K562 (cell line): Measurements from ENCODE around the gene ZNF622. TPM values are rescaled to one million over a fixed set of nuclear protein-coding genes. Genes with fewer than 3 reads are reported as not detected.

Experiments
- ATAC-seq: fragments of 200-7000 bp; cut with Tn5 transposase; 3 replicates; pipeline ENCODE4 v1.9.1; 2020; ENCODE audit warnings: moderate library complexity
- BruUV-seq: library from RNA; stranded (reverse); fragments of 400-500 nt; replicated peaks from 2 replicates; lab custom pipeline; 2021; lab: Mats Ljungman, UMichigan
- CTCF ChIA-PET: fragments of 300-600 bp; formaldehyde crosslinking; extraction: SDS; loops from one replicate; lab custom pipeline; 2021; ENCODE audit warnings: low intra/inter-chr PET ratio; lab: Yijun Ruan, JAX
- POLR2A ChIA-PET: fragments of 300-600, 350-650 bp; sonication (Branson Sonifier 250); formaldehyde crosslinking; extraction: SDS; loops from one replicate; lab custom pipeline; 2021; ENCODE audit warnings: antibody characterized with exemption, inconsistent platforms; lab: Yijun Ruan, JAX
- DNase-seq, 4 experiments: peaks; one replicate each; pipeline versions ENCODE4 v3.0.0 to v3.0.0-alpha.2; 2011 to 2018; ENCODE audit warnings: low spot score in 3 of 4, mixed read lengths in 3 of 4; ENCODE audit errors: extremely low read depth in 1 of 4
- FAIRE-seq: peaks from 2 replicates; lab custom pipeline; 2011; peaks lifted over from hg19 to GRCh38; lab: Jason Lieb, UNC
- H2AFZ ChIP-seq: 2 replicates; pipeline ENCODE4 v1.6.0; 2011; ENCODE audit warnings: low read depth, low read length, control low read depth, inconsistent platforms
- H3K27ac ChIP-seq: fragments of 200-600 bp; 3 replicates; pipeline ENCODE4 v1.8.0; 2011; ENCODE audit warnings: low read depth, mild to moderate bottlenecking, control low read depth, inconsistent platforms, low read length, moderate library complexity, mixed read lengths; ENCODE audit errors: extremely low read depth
- H3K27me3 ChIP-seq, 2 experiments: fragments of 300-600 bp in 1 of 2; 2 replicates in 1 of 2; 3 replicates in 1 of 2; pipeline versions ENCODE4 v1.6.0 to v1.8.0; 2011; ENCODE audit warnings: inconsistent platforms in 2 of 2, low read length in 2 of 2, mild to moderate bottlenecking in 1 of 2, mixed read lengths in 1 of 2, moderate library complexity in 1 of 2; ENCODE audit not compliant: control insufficient read depth in 2 of 2, insufficient read depth in 2 of 2
- H3K36me3 ChIP-seq: fragments of 300-600 bp; 3 replicates; pipeline ENCODE4 v1.8.0; 2011; ENCODE audit warnings: mild to moderate bottlenecking, low read length, inconsistent platforms; ENCODE audit not compliant: control insufficient read depth, insufficient read depth
- H3K4me1 ChIP-seq, 2 experiments: fragments of 200-600 bp in 1 of 2; replicated peaks in 1 of 2; 2 replicates in 1 of 2; 3 replicates in 1 of 2; pipeline versions ENCODE4 v1.5.1 to v1.8.0; 2011; ENCODE audit warnings: inconsistent platforms in 2 of 2, low read length in 2 of 2, mild to moderate bottlenecking in 1 of 2, mixed read lengths in 1 of 2, moderate library complexity in 1 of 2; ENCODE audit not compliant: control insufficient read depth in 2 of 2, insufficient read depth in 2 of 2
- H3K4me2 ChIP-seq: 2 replicates; pipeline ENCODE4 v1.6.1; 2011; ENCODE audit warnings: low read length, control low read depth, inconsistent platforms, mixed read lengths; ENCODE audit not compliant: insufficient read depth
- H3K4me3 ChIP-seq: fragments of 200-600 bp; sonication (generic), shearing (Covaris generic); 2 replicates; pipeline ENCODE4 v1.5.1; 2016; ENCODE audit warnings: control low read depth, inconsistent platforms
- H3K79me2 ChIP-seq: fragments of 200-600 bp; 3 replicates; pipeline ENCODE4 v1.8.0; 2011; ENCODE audit warnings: low read length, inconsistent platforms; ENCODE audit not compliant: control insufficient read depth, insufficient read depth
- H3K9ac ChIP-seq, 2 experiments: 2 replicates each; pipeline versions ENCODE4 v1.6.0 to v1.6.1; 2011; ENCODE audit warnings: low read depth in 2 of 2, low read length in 2 of 2, control low read depth in 1 of 2, inconsistent platforms in 1 of 2, mild to moderate bottlenecking in 1 of 2, mixed read lengths in 1 of 2; ENCODE audit not compliant: insufficient read depth in 1 of 2
- H3K9me1 ChIP-seq: one replicate; pipeline ENCODE4 v1.6.0; 2011; ENCODE audit warnings: inconsistent platforms, mild to moderate bottlenecking, low read length, moderate library complexity; ENCODE audit not compliant: control insufficient read depth, insufficient read depth
- H3K9me3 ChIP-seq: replicated peaks from 2 replicates; pipeline ENCODE4 v1.5.1; 2011; ENCODE audit warnings: low read depth, low read length, inconsistent platforms; ENCODE audit not compliant: control insufficient read depth, insufficient read depth
- H4K20me1 ChIP-seq: replicated peaks from 2 replicates; pipeline ENCODE4 v1.6.1; 2011; ENCODE audit warnings: low read length, inconsistent platforms, mixed read lengths; ENCODE audit not compliant: control insufficient read depth, insufficient read depth
- ELF4 ChIP-seq: fragments of 450-650 bp; formaldehyde crosslinking; IDR thresholded peaks from 2 replicates; pipeline ENCODE4 v1.4.0; 2022; ENCODE audit warnings: missing genetic modification characterization
- HSF4 ChIP-seq: fragments of 250-450 bp; sonication (Bioruptor Pico); IDR thresholded peaks from 2 replicates; pipeline ENCODE4 v2.1.2; 2022; ENCODE audit warnings: mild to moderate bottlenecking, moderate library complexity, borderline replicate concordance
- POU5F1 ChIP-seq: fragments of 150-350 bp; IDR thresholded peaks from 2 replicates; pipeline ENCODE4 v1.6.1; 2014; ENCODE audit warnings: borderline replicate concordance, low read length, low read depth, mild to moderate bottlenecking; ENCODE audit not compliant: partially characterized antibody
- PPARD ChIP-seq: fragments of 250-450 bp; sonication (Bioruptor Pico); IDR thresholded peaks from 2 replicates; pipeline ENCODE4 v1.8.0; 2022; ENCODE audit warnings: inconsistent platforms, mild to moderate bottlenecking, moderate library complexity
- RBFOX2 ChIP-seq: fragments of 200-400 bp; formaldehyde crosslinking; IDR thresholded peaks from 2 replicates; pipeline ENCODE4 v1.6.1; 2017; ENCODE audit warnings: low read depth, mild to moderate bottlenecking, low read length, moderate library complexity
- RBM15 ChIP-seq: fragments of 200-400 bp; formaldehyde crosslinking; IDR thresholded peaks from 2 replicates; pipeline ENCODE4 v1.6.1; 2018; ENCODE audit warnings: mild to moderate bottlenecking, low read length, moderate library complexity; ENCODE audit not compliant: insufficient read depth
- RCOR1 ChIP-seq, 2 experiments: IDR thresholded peaks; 2 replicates each; pipeline ENCODE4 v1.6.1; 2012; ENCODE audit warnings: low read depth in 2 of 2, low read length in 2 of 2, borderline replicate concordance in 1 of 2, improper control_type of control experiment in 1 of 2
- SIN3B ChIP-seq: fragments of 450-650 bp; IDR thresholded peaks from 2 replicates; pipeline ENCODE4 v1.6.1; 2017; ENCODE audit warnings: low read depth, mild to moderate bottlenecking, moderate library complexity
- STAG1 ChIP-seq: sonication (generic); formaldehyde crosslinking; IDR thresholded peaks from 2 replicates; pipeline ENCODE4 v1.5.0; 2020; ENCODE audit warnings: missing genetic modification reagents, borderline replicate concordance
- TCF3 ChIP-seq: sonication (generic); formaldehyde crosslinking; IDR thresholded peaks from 2 replicates; pipeline ENCODE4 v1.4.0; 2020; ENCODE audit warnings: mild to moderate bottlenecking, missing genetic modification reagents
- ZNF133 ChIP-seq: fragments of 250-450 bp; sonication (Bioruptor Pico); IDR thresholded peaks from 2 replicates; pipeline ENCODE4 v1.4.0; 2020; ENCODE audit warnings: mild to moderate bottlenecking
- ZNF24 ChIP-seq: fragments of 450-650 bp; IDR thresholded peaks from 2 replicates; pipeline ENCODE4 v1.6.1; 2016
- ZNF644 ChIP-seq: fragments of 200-800 bp; sonication (Bioruptor generic); IDR thresholded peaks from 2 replicates; pipeline ENCODE4 v1.6.1; 2016; ENCODE audit warnings: low read depth, missing genetic modification characterization, missing compliant biosample characterization
- ZNF75A ChIP-seq: fragments of 450-650 bp; formaldehyde crosslinking; IDR thresholded peaks from 2 replicates; pipeline ENCODE4 v1.4.0; 2020; ENCODE audit warnings: mild to moderate bottlenecking
- WGBS: fragments of 100-300 bp; shearing (Covaris generic); methylation state at CpG from one replicate; pipeline ENCODE4 v1.1.6; 2016; ENCODE audit warnings: low coverage, mixed read lengths; ENCODE audit not compliant: insufficient coverage; ENCODE audit errors: missing lambda C conversion rate; 5-methylcytosine and 5-hydroxymethylcytosine counted together
- in situ Hi-C: fragments of 300-500 bp; cut with MboI; formaldehyde crosslinking; loops from 4 replicates; pipeline ENCODE4 v1.15.0; 2018; ENCODE audit warnings: inconsistent platforms, mixed read lengths
- intact Hi-C: fragments of 100-400 bp; cut with micrococcal nuclease; formaldehyde crosslinking; loops from 2 replicates; pipeline ENCODE4 v1.14.2; 2022
- polyA plus RNA-seq, 8 experiments: library from polyadenylated mRNA; depleted of rRNA in 4 of 8; stranded (reverse) in 5 of 8; unstranded in 3 of 8; fragments of >200 nt; fragmentation: Nextera tagmentation in 2 of 8; fragmentation: Illumina TruSeq in 1 of 8; extraction: Ambion mirVana in 2 of 8; extraction: Trizol in 1 of 8; gene quantifications; 2 replicates each; pipeline versions ENCODE4 v1.2.1 to v1.2.3, GENCODE V29; 2011 to 2014; ENCODE audit warnings: inconsistent platforms in 1 of 8, missing spikeins in 1 of 8
- total RNA-seq, 7 experiments: library from RNA; depleted of rRNA in 6 of 7; stranded (reverse); fragments of >200 nt in 6 of 7; fragmentation: Illumina TruSeq in 2 of 7; extraction: Trizol in 2 of 7; gene quantifications; 2 replicates each; pipeline versions ENCODE4 v1.2.1 to v1.2.3, GENCODE V29; 2011 to 2021; ENCODE audit warnings: low replicate concordance in 1 of 7
- TF ChIP-seq, protein P1 (sequence below): fragments of 450-650 bp; formaldehyde crosslinking; conservative IDR thresholded peaks from 2 replicates; pipeline ENCODE4 v1.4.0; 2022; ENCODE audit warnings: mild to moderate bottlenecking, missing genetic modification characterization
- TF ChIP-seq, protein P2 (sequence below): sonication (generic); formaldehyde crosslinking; IDR thresholded peaks from 2 replicates; pipeline ENCODE4 v1.8.1; 2022; ENCODE audit warnings: missing genetic modification reagents
- TF ChIP-seq, protein P3 (sequence below): fragments of 450-650 bp; IDR thresholded peaks from 2 replicates; pipeline ENCODE4 v1.6.1; 2016; ENCODE audit warnings: borderline replicate concordance

Gene ZNF622
- total and polyA plus RNA-seq, 9 of the 15 experiments (the other 6 are each of a cell fraction or from before 2014, with no cell fraction given), result 9.6 to 51.5 (median 32.3) TPM

DNA sequence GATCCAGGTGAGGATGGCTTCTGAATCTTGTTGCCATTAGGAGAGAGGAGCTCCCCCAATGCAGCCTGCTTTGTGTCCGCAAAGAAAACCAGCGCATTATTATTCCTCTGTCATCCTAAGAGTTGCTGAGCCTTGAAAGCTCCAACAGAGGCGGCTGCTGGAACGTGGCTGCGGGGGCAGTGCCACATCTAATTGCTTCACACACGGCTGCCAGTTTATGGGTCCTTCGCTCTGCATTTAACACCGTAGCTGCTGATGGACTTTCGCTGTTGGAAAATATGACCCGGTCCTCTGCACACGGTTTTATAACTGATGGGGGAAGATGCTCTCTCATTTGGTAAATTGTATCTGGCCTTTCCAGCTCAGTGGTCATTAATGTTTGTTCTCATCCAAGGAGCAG is 38.0 kb downstream of the ZNF622 start (continued):
- TF ChIP-seq, protein P1, sequence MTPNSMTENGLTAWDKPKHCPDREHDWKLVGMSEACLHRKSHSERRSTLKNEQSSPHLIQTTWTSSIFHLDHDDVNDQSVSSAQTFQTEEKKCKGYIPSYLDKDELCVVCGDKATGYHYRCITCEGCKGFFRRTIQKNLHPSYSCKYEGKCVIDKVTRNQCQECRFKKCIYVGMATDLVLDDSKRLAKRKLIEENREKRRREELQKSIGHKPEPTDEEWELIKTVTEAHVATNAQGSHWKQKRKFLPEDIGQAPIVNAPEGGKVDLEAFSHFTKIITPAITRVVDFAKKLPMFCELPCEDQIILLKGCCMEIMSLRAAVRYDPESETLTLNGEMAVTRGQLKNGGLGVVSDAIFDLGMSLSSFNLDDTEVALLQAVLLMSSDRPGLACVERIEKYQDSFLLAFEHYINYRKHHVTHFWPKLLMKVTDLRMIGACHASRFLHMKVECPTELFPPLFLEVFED, result no peak
- TF ChIP-seq RCOR1 (IDR thresholded peaks at IDR 0.05; ENCODE audit: borderline replicate concordance in 1 of 2, low read depth in 2 of 2, low read length in 2 of 2) (no peak), RBM15 (no peak)

DNA sequence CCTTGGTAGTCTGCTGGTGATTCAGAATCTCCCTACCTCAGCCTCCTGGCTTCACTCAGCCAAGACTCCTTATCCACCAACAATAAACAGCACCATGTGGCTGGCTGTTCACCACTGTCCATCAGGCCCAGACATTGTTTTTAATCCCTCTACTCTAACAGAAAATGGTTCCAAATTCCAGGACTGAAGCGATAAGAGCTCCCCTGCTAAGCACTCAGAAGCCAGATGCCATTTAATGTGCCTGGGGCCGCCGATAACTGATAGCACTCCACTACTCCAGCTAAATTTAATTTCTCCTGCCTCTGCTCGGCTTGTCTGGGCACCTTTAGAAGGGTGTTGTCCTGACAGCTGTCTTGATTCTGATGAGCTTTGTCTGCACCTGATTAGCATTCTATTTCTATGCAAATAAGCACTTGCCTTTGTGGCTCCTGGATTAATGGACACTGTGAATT is 47.1 kb downstream of the ZNF622 start:
- DNase-seq, result peak; percentile 90 to 96 (median 92)
- H3K4me2 ChIP-seq, result peak overlapping the region; percentile 32; the same call in 1 of the 2 replicates
- H3K4me1 ChIP-seq, result peaks cover 13 to 15% of the 10 kb centered on the region in 2 experiments; a peak in 3 of 5 replicates
- peak overlapping the region; percentile 27; the same call in 1 of the 3 replicates for H3K27ac ChIP-seq
- 0 out of 5 replicates have a peak, but pooled peaks cover 0 to 3% of the 10 kb centered on the region in 2 experiments for H3K27me3 ChIP-seq
- no TSS peak for BruUV-seq
- no peaks in the 10 kb centered on the region for H3K9me1 ChIP-seq
- intact Hi-C loops (loop anchor here (2.0 kb wide), 1 partner anchor 46 kb away; the partner anchor contains the start of gene ZNF622), in situ Hi-C loops (no loop called here)
- POLR2A ChIA-PET, result interaction anchor here (0.6 to 1.2 kb wide), 7 partner anchors 9 to 727 kb away, joined by 3 to 11 read pairs (median 4); no protein-coding TSS in a partner anchor
- no peaks in the 10 kb centered on the region for H3K9me3 ChIP-seq
- no peaks in the 10 kb centered on the region for H3K36me3 ChIP-seq
- H2AFZ ChIP-seq, result no peak overlapping the region
- CTCF ChIA-PET, result no interaction called here
- FAIRE-seq, result peak; percentile 97
- no peak overlapping the region for H3K9ac ChIP-seq
- peak; percentile 99 for ATAC-seq
- no peaks in the 10 kb centered on the region for H4K20me1 ChIP-seq
- no peak overlapping the region for H3K4me3 ChIP-seq
- WGBS, result 0% methylated on average over 4 of the region's 4 CpGs
- no peaks in the 10 kb centered on the region for H3K79me2 ChIP-seq
- TF ChIP-seq TCF3 (peak; percentile 100), SIN3B (no peak), ZNF133 (CRISPR knock-in tag) (no peak), ZNF24 (peak; percentile 70; the same call in 1 of the 2 replicates), ZNF75A (no peak), ZNF644 (tag) (peak; percentile 87), PPARD (no peak), POU5F1 (no peak), STAG1 (CRISPR knock-in tag) (no peak), HSF4 (CRISPR knock-in tag) (no peak), ELF4 (CRISPR knock-in tag) (peak; percentile 88), RBFOX2 (no peak)
- TF ChIP-seq, protein P2, sequence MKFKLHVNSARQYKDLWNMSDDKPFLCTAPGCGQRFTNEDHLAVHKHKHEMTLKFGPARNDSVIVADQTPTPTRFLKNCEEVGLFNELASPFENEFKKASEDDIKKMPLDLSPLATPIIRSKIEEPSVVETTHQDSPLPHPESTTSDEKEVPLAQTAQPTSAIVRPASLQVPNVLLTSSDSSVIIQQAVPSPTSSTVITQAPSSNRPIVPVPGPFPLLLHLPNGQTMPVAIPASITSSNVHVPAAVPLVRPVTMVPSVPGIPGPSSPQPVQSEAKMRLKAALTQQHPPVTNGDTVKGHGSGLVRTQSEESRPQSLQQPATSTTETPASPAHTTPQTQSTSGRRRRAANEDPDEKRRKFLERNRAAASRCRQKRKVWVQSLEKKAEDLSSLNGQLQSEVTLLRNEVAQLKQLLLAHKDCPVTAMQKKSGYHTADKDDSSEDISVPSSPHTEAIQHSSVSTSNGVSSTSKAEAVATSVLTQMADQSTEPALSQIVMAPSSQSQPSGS (CRISPR knock-in tag), result no peak
- TF ChIP-seq, protein P3, sequence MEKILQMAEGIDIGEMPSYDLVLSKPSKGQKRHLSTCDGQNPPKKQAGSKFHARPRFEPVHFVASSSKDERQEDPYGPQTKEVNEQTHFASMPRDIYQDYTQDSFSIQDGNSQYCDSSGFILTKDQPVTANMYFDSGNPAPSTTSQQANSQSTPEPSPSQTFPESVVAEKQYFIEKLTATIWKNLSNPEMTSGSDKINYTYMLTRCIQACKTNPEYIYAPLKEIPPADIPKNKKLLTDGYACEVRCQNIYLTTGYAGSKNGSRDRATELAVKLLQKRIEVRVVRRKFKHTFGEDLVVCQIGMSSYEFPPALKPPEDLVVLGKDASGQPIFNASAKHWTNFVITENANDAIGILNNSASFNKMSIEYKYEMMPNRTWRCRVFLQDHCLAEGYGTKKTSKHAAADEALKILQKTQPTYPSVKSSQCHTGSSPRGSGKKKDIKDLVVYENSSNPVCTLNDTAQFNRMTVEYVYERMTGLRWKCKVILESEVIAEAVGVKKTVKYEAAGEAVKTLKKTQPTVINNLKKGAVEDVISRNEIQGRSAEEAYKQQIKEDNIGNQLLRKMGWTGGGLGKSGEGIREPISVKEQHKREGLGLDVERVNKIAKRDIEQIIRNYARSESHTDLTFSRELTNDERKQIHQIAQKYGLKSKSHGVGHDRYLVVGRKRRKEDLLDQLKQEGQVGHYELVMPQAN, result no peak
